GM19324 (cell line): ENCODE measurements around the gene CALHM5.

Experiments used
- ATAC-seq: cut with Tn5 transposase; IDR thresholded peaks from one replicate; pipeline ENCODE4 v1.9.1; 2021; ENCODE audit warnings: mild to moderate bottlenecking, moderate library complexity; ENCODE audit not compliant: unreplicated experiment, low FRiP score

Gene CALHM5

GRCh38 chr6:116500969-116501433, 10.4 kb upstream of the CALHM5 start:
- ATAC-seq = no peak

GRCh38 chr6:116507324-116507723, 4.1 kb upstream of the CALHM5 start:
- ATAC-seq = no peak

DNA sequence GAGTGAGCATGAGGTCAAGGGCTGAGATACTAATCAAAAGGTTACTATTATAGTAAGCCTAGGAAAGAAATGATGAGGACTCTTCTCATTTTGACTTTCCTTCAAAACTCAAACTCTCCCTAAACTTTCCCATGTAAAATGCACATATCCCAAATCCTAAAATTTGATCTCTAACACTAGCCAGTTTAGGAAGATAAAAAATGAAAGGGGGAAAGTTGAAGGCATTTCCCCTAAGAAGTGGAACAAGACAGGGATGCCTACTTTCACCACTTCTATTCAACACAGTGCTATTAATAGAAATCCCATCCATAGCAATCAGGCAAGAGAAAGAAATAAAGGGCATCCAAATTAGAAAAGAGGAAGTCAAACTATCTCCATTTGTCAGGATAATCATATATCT, 2.9 kb upstream of the CALHM5 start:
- ATAC-seq = no peak

DNA sequence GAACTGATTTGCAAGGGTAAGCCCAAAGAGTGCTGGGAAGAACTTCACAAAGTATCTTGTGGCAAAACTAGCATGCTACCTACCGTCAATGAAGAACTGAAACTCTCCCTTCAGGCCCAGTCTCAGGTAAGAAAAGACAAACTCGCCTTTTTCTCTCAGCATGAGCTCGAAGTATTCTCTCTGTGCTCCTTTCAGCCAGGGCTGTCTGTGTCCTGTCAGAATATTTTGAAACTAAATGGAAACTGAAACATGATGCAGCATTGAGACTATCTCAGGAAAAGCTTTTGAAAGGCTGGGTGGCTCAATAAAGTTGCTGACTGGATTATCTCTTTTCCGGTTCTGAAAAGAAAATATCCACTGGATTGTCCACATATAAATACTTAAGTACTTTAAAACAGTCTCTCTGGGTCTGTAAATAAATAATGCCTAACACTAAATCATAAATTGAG, 696 bp downstream of the CALHM5 start:
- ATAC-seq = peak; percentile 87

DNA sequence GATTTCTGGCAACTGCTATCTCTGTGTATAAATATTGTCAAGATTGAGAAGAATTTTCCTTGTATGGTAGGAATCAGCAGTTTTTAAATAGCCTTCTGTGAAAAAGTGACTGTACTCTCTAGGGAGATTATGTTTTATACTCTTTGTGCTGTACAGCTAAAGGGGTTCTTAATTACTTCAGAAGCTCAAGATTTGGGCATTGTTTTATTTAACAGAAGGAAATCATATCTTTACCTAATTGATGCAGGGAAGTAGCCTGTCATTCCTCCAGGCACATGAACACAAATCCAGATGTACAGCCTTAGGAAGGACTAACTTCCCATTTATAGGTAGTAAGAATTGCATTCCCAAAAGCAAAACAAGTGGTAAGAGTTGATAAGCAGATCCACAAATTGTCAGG, 1.3 kb downstream of the CALHM5 start:
- no peak for ATAC-seq

DNA sequence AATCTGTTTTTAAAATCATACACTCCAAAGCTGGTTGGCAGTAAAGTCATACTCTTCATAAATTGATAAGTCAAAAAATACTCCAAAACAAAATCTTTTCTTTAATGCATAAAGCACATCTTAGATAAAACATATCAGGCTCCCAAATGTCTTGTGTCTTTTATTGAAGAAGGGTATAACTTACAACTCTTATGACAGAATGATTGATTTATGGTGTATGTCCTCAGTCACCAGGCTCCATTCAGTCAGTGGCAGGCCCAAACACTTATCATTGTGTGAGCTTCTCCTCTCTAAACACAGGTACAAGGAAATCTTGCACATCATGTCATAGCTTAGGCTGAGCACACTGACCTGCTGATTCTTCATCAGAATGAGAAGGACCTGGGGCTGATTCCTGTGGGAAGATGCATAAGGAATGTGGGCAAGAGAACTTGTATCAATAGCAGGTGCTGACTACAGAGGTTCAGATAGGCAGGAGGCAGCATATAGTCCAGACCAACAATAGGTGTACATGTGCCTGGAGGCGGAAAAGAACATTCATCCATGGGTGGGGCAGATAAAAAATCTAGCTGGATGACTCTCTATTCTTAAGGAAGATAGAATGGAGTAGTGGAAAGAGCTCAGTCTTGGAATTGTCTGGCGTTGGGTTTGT, 1.9 kb downstream of the CALHM5 start:
- ATAC-seq = no peak

- ATAC-seq = no peak
Measured at GRCh38 chr6:116514111-116514510, 2.7 kb downstream of the CALHM5 start.

- ATAC-seq = no peak
Measured at GRCh38 chr6:116515141-116515540, 3.7 kb downstream of the CALHM5 start.

DNA sequence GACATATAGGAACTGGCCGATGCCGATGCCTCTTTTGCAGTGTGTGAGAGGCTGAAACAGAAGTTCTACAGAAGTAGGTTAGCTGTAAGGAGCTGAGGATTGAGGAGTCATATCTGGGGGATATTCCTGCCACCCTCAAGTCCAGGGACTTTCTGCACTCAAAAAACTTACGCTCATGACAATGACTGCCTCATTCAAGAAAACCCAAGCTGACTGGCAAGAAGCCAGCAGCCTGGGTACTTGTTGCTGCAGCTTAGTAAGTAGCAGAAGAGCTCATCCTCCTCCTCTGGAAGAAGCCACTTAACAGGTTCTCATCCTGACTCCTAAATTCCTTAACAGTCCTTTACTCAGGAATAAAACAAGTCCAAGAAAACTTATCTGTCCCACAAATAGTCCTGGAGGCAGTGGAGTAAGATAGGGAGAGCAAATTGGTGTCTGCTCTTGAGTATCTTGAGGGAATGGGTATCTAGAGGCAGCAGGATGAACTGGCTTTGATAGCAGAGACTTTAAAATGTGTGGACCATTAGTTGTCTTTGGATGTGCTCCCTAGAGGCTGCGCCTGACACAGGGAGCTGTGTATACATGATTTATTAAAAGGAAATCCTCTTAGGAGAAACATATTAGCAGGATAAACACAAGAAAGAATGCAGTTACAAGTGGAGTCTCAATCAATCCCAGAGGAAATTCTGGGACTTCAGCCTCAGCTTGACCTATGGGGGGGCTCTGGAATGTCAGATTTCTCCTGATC, 7.4 kb downstream of the CALHM5 start:
- ATAC-seq = no peak

DNA sequence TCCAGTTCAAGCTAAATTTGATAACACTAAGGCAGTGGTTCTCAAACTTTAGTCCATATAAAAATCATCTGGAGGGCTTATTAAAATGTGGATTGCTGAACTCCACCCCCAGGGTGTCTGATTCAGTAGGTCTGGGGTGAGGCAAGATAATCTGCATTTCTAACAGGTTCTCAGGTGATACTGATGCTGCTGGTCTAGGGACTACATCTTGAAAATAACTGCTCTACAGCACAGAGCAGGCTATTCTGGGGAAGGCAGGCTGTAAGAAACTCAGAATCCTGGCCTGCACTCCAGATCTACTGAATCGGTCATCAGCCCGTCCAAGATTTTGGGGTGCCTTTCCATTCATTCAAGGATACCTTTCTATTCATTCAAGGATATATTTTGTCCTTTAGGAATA, 11.5 kb downstream of the CALHM5 start:
- ATAC-seq = no peak

GRCh38 chr6:116524236-116524635, 12.8 kb downstream of the CALHM5 start:
- no peak for ATAC-seq

DNA sequence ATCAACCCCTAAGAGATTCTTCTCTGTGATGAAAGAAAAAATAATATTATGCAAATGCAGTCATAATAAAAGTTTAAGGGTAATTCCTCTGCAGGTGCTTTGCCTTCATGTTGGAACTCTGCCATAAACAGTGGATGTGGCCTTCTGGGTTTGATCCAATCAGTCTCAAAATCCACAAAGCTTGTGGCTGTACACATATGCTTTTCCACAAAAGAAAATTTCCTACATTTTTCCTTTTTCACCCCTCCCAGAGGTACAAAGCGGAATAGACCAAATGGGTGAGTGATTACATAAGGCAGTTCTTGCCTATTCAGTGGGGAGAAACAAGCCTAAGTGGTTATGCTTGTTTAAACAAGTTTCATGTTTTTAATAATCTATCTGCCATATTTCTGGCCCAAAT, 16.7 kb downstream of the CALHM5 start:
- ATAC-seq = no peak

- no peak for ATAC-seq
Measured at GRCh38 chr6:116528780-116529179, 17.3 kb downstream of the CALHM5 start.

DNA sequence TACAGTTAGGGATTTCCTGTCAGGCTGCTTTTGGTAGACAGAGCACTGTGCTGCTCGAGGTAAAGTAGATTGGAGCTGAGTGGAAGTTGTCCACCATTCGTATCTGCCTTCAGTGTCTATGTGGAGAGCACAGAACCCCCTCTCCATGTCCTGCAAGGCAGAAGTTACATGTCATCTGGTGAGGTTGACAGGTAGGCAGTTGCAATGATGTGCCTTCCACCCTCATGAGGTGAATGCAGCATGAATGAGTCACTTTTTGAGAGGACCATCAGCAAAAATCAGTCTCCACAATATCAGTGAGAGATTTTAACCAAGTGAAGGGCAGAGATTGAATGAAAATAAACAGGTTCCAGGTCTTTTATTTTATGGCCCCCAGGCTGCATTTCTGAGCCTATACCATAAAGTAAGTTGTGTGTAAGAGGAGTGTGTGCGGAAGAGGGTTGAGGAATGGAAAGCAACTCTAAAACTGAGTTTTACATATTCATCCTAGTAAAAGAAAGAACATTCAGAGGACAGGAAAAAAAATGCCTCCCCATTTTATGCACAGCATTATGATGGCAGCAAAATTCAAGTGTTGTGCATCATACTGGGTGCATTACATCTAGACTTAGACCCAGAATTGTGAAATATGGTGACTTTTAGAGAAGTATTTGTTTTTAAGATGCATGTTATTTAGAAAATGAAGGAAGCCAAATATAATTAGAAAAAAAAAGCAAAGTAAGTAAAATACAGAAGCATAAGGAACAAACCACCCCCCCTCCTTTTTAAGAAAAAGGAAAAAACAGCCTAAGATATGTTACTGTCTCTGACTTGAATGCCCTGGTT, 18.2 kb downstream of the CALHM5 start:
- ATAC-seq = no peak

- ATAC-seq = no peak
Measured at GRCh38 chr6:116530436-116530835, 19.0 kb downstream of the CALHM5 start.

GRCh38 chr6:116531675-116532570, 20.5 kb downstream of the CALHM5 start:
- no peak for ATAC-seq

- ATAC-seq = no peak
Measured at GRCh38 chr6:116533233-116533957, 22.0 kb downstream of the CALHM5 start.

DNA sequence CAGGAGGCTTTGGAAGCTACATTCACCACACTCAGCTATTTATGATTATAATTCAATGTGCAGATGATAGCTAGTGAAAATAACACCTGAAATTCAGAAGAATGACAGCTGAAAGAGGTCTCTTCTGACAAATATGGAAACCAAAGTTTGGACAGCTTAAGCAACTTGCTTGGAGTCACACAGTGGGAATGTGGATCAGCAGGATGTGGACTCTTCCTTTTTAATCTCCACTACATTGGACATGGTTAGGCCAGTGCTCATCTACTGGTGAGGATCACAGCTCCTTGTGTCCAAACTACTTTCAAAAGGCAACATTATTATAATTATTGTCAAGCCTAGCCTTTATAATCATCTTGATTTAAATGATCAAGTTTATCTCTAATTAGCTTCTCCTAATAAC, 23.7 kb downstream of the CALHM5 start:
- no peak for ATAC-seq

GRCh38 chr6:116536216-116536621, 24.8 kb downstream of the CALHM5 start:
- ATAC-seq = no peak

GRCh38 chr6:116542426-116542825, 31.0 kb downstream of the CALHM5 start:
- no peak for ATAC-seq
